IPS DF 4.7 (cell line): ENCODE data around the gene MYO7A.

Experiments used
- DNase-seq: peaks from one replicate; pipeline ENCODE4 v3.0.0-alpha.2; 2013; ENCODE audit warnings: low spot score; ENCODE audit errors: extremely low read depth

The MYO7A gene

GRCh38 chr11:77111946-77112345 is 16.1 kb upstream of the MYO7A start:
- DNase-seq: no peak

GRCh38 chr11:77112641-77113381 is 15.2 kb upstream of the MYO7A start:
- DNase-seq: no peak

GRCh38 chr11:77113382-77114088 is 14.5 kb upstream of the MYO7A start:
- no peak for DNase-seq

- DNase-seq: no peak
Measured at GRCh38 chr11:77114089-77114463, 14.0 kb upstream of the MYO7A start.

GRCh38 chr11:77115181-77115611 is 12.8 kb upstream of the MYO7A start:
- no peak for DNase-seq

GRCh38 chr11:77115956-77116355 is 12.1 kb upstream of the MYO7A start:
- DNase-seq: no peak

GRCh38 chr11:77117492-77117891 is 10.6 kb upstream of the MYO7A start:
- no peak for DNase-seq

GRCh38 chr11:77118086-77118485 is 10.0 kb upstream of the MYO7A start:
- DNase-seq: no peak

- no peak for DNase-seq
Measured at GRCh38 chr11:77118971-77119370, 9.1 kb upstream of the MYO7A start.

GRCh38 chr11:77119531-77119936 is 8.5 kb upstream of the MYO7A start:
- no peak for DNase-seq

GRCh38 chr11:77120571-77120970 is 7.5 kb upstream of the MYO7A start:
- DNase-seq: no peak

- DNase-seq: no peak
Measured at GRCh38 chr11:77121096-77121640, 6.9 kb upstream of the MYO7A start.

GRCh38 chr11:77121876-77122575 is 6.0 kb upstream of the MYO7A start:
- no peak for DNase-seq

GRCh38 chr11:77122576-77123212 is 5.4 kb upstream of the MYO7A start:
- DNase-seq: no peak

GRCh38 chr11:77123591-77123990 is 4.5 kb upstream of the MYO7A start:
- DNase-seq: no peak

- DNase-seq: no peak
Measured at GRCh38 chr11:77124041-77124440, 4.0 kb upstream of the MYO7A start.

GRCh38 chr11:77124488-77124887 is 3.6 kb upstream of the MYO7A start:
- DNase-seq: no peak

- no peak for DNase-seq
Measured at GRCh38 chr11:77125191-77125590, 2.9 kb upstream of the MYO7A start.

GRCh38 chr11:77125695-77126094 is 2.4 kb upstream of the MYO7A start:
- no peak for DNase-seq

GRCh38 chr11:77126156-77126775 is 1.8 kb upstream of the MYO7A start:
- no peak for DNase-seq

GRCh38 chr11:77126861-77127234 is 1.2 kb upstream of the MYO7A start:
- DNase-seq: no peak
